IMR-90 (cell line): ENCODE data around the gene TDRD5. TPM values are rescaled to one million over a fixed set of nuclear protein-coding genes. Genes with fewer than 3 reads are reported as not detected.

Source experiments
- ATAC-seq: fragments of 200-7000 bp; cut with Tn5 transposase; 2 replicates; pipeline ENCODE4 v1.9.1; 2020; ENCODE audit warnings: low read depth, mild to moderate bottlenecking, moderate library complexity
- BruUV-seq: library from RNA; stranded (reverse); fragments of 400-500 nt; replicated peaks from 2 replicates; lab custom pipeline; 2021; lab: Mats Ljungman, UMichigan
- CTCF ChIA-PET: fragments of 300-600 bp; formaldehyde crosslinking; extraction: SDS; loops from one replicate; lab custom pipeline; 2021; ENCODE audit warnings: antibody characterized with exemption; lab: Yijun Ruan, JAX
- POLR2A ChIA-PET: fragments of 300-600 bp; sonication (Branson Sonifier 250); formaldehyde crosslinking; loops from one replicate; lab custom pipeline; 2022; ENCODE audit warnings: antibody characterized with exemption; ENCODE audit not compliant: unreplicated experiment; lab: Charles Lee
- DNase-seq: peaks from one replicate; pipeline ENCODE4 v3.0.0; 2013
- H2AFZ ChIP-seq: replicated peaks from 2 replicates; pipeline ENCODE3; 2013; ENCODE audit warnings: low read length, mild to moderate bottlenecking; ENCODE audit not compliant: poor library complexity
- H2AK5ac ChIP-seq: 2 replicates; pipeline ENCODE4 v1.6.1; 2013; ENCODE audit warnings: low read depth, low read length, inconsistent platforms
- H2AK9ac ChIP-seq: replicated peaks from 2 replicates; pipeline ENCODE3; 2013; ENCODE audit warnings: mild to moderate bottlenecking, low read depth, low read length, moderate library complexity; ENCODE audit not compliant: poor library complexity
- H2BK120ac ChIP-seq: 2 replicates; pipeline ENCODE4 v1.6.1; 2013; ENCODE audit warnings: low read depth, low read length, inconsistent platforms
- H2BK15ac ChIP-seq: 3 replicates; pipeline ENCODE4 v1.6.1; 2013; ENCODE audit warnings: low read depth, low read length, inconsistent platforms
- H2BK20ac ChIP-seq: 2 replicates; pipeline ENCODE4 v1.6.1; 2013; ENCODE audit warnings: low read depth, mild to moderate bottlenecking, inconsistent platforms, low read length, moderate library complexity
- H2BK5ac ChIP-seq: 2 replicates; pipeline ENCODE4 v1.6.1; 2013; ENCODE audit warnings: mild to moderate bottlenecking, low read depth, low read length, inconsistent platforms; ENCODE audit not compliant: poor library complexity, severe bottlenecking
- H3K14ac ChIP-seq: replicated peaks from 2 replicates; pipeline ENCODE4 v1.6.1; 2013; ENCODE audit warnings: low read depth, low read length, inconsistent platforms
- H3K18ac ChIP-seq: 2 replicates; pipeline ENCODE4 v1.6.1; 2013; ENCODE audit warnings: low read depth, low read length, control low read depth
- H3K23ac ChIP-seq: 2 replicates; pipeline ENCODE4 v1.6.1; 2013; ENCODE audit warnings: low read depth, low read length, inconsistent platforms
- H3K27ac ChIP-seq: 2 replicates; pipeline ENCODE4 v1.5.1; 2013; ENCODE audit warnings: mild to moderate bottlenecking, control low read depth, low read length; ENCODE audit not compliant: insufficient read depth
- H3K27me3 ChIP-seq: 2 replicates; pipeline ENCODE4 v1.6.1; 2013; ENCODE audit warnings: low read length; ENCODE audit not compliant: control insufficient read depth, insufficient read depth
- H3K36me3 ChIP-seq: 2 replicates; pipeline ENCODE4 v1.6.1; 2013; ENCODE audit warnings: low read length, mixed read lengths; ENCODE audit not compliant: control insufficient read depth, insufficient read depth
- H3K4ac ChIP-seq: 2 replicates; pipeline ENCODE4 v1.6.1; 2013; ENCODE audit warnings: low read depth, low read length, inconsistent platforms
- H3K4me1 ChIP-seq: 2 replicates; pipeline ENCODE4 v1.6.1; 2013; ENCODE audit warnings: low read length, mixed read lengths; ENCODE audit not compliant: control insufficient read depth, insufficient read depth
- H3K4me2 ChIP-seq: 2 replicates; pipeline ENCODE4 v1.6.1; 2013; ENCODE audit warnings: low read depth, mild to moderate bottlenecking, control low read depth, low read length, moderate library complexity
- H3K4me3 ChIP-seq: 2 replicates; pipeline ENCODE4 v1.5.1; 2013; ENCODE audit warnings: low read depth, mild to moderate bottlenecking, control low read depth, low read length, moderate library complexity; ENCODE audit not compliant: insufficient read depth
- H3K56ac ChIP-seq: 2 replicates; pipeline ENCODE4 v1.6.1; 2013; ENCODE audit warnings: low read length, inconsistent platforms; ENCODE audit not compliant: insufficient read depth; ENCODE audit errors: extremely low read depth
- H3K79me1 ChIP-seq, 2 experiments: 2 replicates each; pipeline ENCODE4 v1.6.1; 2013; ENCODE audit warnings: low read length in 2 of 2, inconsistent platforms in 1 of 2, low read depth in 1 of 2
- H3K9ac ChIP-seq: 2 replicates; pipeline ENCODE4 v1.6.1; 2013; ENCODE audit warnings: low read depth, low read length, control low read depth
- H3K9me1 ChIP-seq: 2 replicates; pipeline ENCODE4 v1.6.1; 2013; ENCODE audit warnings: low read length, inconsistent platforms; ENCODE audit not compliant: insufficient read depth
- H3K9me3 ChIP-seq: 2 replicates; pipeline ENCODE4 v1.6.1; 2013; ENCODE audit warnings: low read length; ENCODE audit not compliant: control insufficient read depth, insufficient read depth
- H4K20me1 ChIP-seq: 2 replicates; pipeline ENCODE4 v1.6.1; 2013; ENCODE audit warnings: low read length, inconsistent platforms; ENCODE audit not compliant: insufficient read depth
- H4K5ac ChIP-seq: 2 replicates; pipeline ENCODE4 v1.6.1; 2013; ENCODE audit warnings: mild to moderate bottlenecking, low read depth, low read length, control low read depth
- H4K8ac ChIP-seq, 2 experiments: 2 replicates each; pipeline ENCODE4 v1.6.1; 2013; ENCODE audit warnings: low read depth in 2 of 2, low read length in 2 of 2, control low read depth in 1 of 2, inconsistent platforms in 1 of 2
- H4K91ac ChIP-seq: 2 replicates; pipeline ENCODE4 v1.6.1; 2013; ENCODE audit warnings: low read depth, low read length, inconsistent platforms; ENCODE audit not compliant: insufficient read depth
- BHLHE40 ChIP-seq: fragments of 150-350 bp; IDR thresholded peaks from 2 replicates; pipeline ENCODE4 v1.6.1; 2016; ENCODE audit warnings: mild to moderate bottlenecking, low read depth, low read length
- CEBPB ChIP-seq: IDR thresholded peaks from 2 replicates; pipeline ENCODE4 v1.6.1; 2012; ENCODE audit warnings: low read depth, low read length, improper control_type of control experiment
- CHD1 ChIP-seq: IDR thresholded peaks from 2 replicates; pipeline ENCODE4 v1.6.1; 2012; ENCODE audit warnings: low read depth, low read length, improper control_type of control experiment
- FOS ChIP-seq: fragments of 150-350 bp; IDR thresholded peaks from 2 replicates; pipeline ENCODE4 v1.6.1; 2016; ENCODE audit warnings: low read depth, low read length
- MAFK ChIP-seq: IDR thresholded peaks from 2 replicates; pipeline ENCODE4 v1.6.1; 2012; ENCODE audit warnings: low read depth, low read length, improper control_type of control experiment
- MAZ ChIP-seq: IDR thresholded peaks from 2 replicates; pipeline ENCODE4 v1.6.1; 2012; ENCODE audit warnings: low read depth, mild to moderate bottlenecking, low read length, improper control_type of control experiment, moderate library complexity, borderline replicate concordance
- MXI1 ChIP-seq: IDR thresholded peaks from 2 replicates; pipeline ENCODE4 v1.6.1; 2012; ENCODE audit warnings: low read depth, mild to moderate bottlenecking, low read length, moderate library complexity, borderline replicate concordance
- NFE2L2 ChIP-seq: fragments of 150-350 bp; IDR thresholded peaks from 2 replicates; pipeline ENCODE4 v1.6.1; 2016; ENCODE audit warnings: low read depth, mild to moderate bottlenecking, low read length
- POLR2A ChIP-seq: IDR thresholded peaks from 2 replicates; pipeline ENCODE4 v1.6.1; 2012; ENCODE audit warnings: mild to moderate bottlenecking, low read depth, low read length
- RAD21 ChIP-seq: IDR thresholded peaks from 2 replicates; pipeline ENCODE4 v1.6.1; 2012; ENCODE audit warnings: low read length, improper control_type of control experiment
- RCOR1 ChIP-seq: IDR thresholded peaks from 2 replicates; pipeline ENCODE4 v1.6.1; 2012; ENCODE audit warnings: mild to moderate bottlenecking, low read length, improper control_type of control experiment; ENCODE audit not compliant: insufficient replicate concordance
- RFX5 ChIP-seq: IDR thresholded peaks from 2 replicates; pipeline ENCODE4 v1.8.0; 2012; ENCODE audit warnings: low read depth, mild to moderate bottlenecking, low read length, moderate library complexity
- SMC3 ChIP-seq: fragments of 150-350 bp; IDR thresholded peaks from 2 replicates; pipeline ENCODE4 v1.6.1; 2016; ENCODE audit warnings: low read depth, mild to moderate bottlenecking, antibody characterized with exemption, low read length, moderate library complexity
- WGBS, 2 experiments: methylation state at CpG; one replicate each; pipeline versions ENCODE4 v1.1.5 to v1.1.7; 2013; ENCODE audit warnings: missing lambda C conversion rate in 2 of 2; ENCODE audit not compliant: insufficient read length in 1 of 2; ENCODE audit errors: extremely low coverage in 2 of 2; 5-methylcytosine and 5-hydroxymethylcytosine counted together
- dilution Hi-C: fragments of 300-500 bp; cut with HindIII; formaldehyde crosslinking; loops from one replicate; pipeline ENCODE4 v1.14.3; 2018; ENCODE audit warnings: low sequenced_read_pairs; ENCODE audit not compliant: unreplicated experiment
- in situ Hi-C: fragments of 300-500 bp; cut with MboI; formaldehyde crosslinking; loops from 3 replicates; pipeline ENCODE4 v1.14.3; 2019; ENCODE audit warnings: low sequenced_read_pairs, inconsistent platforms, mixed read lengths
- intact Hi-C: fragments of 100-400 bp; cut with micrococcal nuclease; formaldehyde crosslinking; loops from 2 replicates; pipeline ENCODE4 v1.10.0; 2022
- polyA plus RNA-seq, 3 experiments: library from polyadenylated mRNA; depleted of rRNA; stranded (reverse); fragments of >200 nt; gene quantifications; 2 replicates each; pipeline ENCODE4 v1.2.3, GENCODE V29; 2012; ENCODE audit warnings: low replicate concordance in 1 of 3
- total RNA-seq: library from RNA; depleted of rRNA; stranded (reverse); fragments of >200 nt; gene quantifications from 2 replicates; pipeline ENCODE4 v1.2.3, GENCODE V29; 2012
- TF ChIP-seq, protein P1 (sequence below): conservative IDR thresholded peaks from 2 replicates; pipeline ENCODE4 v1.5.1; 2012; ENCODE audit warnings: mild to moderate bottlenecking, low read depth, low read length, improper control_type of control experiment
- TF ChIP-seq, protein P2 (sequence below): fragments of 150-350 bp; IDR thresholded peaks from 2 replicates; pipeline ENCODE4 v1.6.1; 2016; ENCODE audit warnings: low read depth, mild to moderate bottlenecking, low read length, moderate library complexity, borderline replicate concordance
- TF ChIP-seq, protein P3 (sequence below): fragments of 150-350 bp; IDR thresholded peaks from 2 replicates; pipeline ENCODE4 v1.6.1; 2017; ENCODE audit warnings: mild to moderate bottlenecking, antibody characterized with exemption, low read length, low read depth

The TDRD5 gene
- total and polyA plus RNA-seq, 2 of the 4 experiments (the other 2 are of a cell fraction): not detected

DNA sequence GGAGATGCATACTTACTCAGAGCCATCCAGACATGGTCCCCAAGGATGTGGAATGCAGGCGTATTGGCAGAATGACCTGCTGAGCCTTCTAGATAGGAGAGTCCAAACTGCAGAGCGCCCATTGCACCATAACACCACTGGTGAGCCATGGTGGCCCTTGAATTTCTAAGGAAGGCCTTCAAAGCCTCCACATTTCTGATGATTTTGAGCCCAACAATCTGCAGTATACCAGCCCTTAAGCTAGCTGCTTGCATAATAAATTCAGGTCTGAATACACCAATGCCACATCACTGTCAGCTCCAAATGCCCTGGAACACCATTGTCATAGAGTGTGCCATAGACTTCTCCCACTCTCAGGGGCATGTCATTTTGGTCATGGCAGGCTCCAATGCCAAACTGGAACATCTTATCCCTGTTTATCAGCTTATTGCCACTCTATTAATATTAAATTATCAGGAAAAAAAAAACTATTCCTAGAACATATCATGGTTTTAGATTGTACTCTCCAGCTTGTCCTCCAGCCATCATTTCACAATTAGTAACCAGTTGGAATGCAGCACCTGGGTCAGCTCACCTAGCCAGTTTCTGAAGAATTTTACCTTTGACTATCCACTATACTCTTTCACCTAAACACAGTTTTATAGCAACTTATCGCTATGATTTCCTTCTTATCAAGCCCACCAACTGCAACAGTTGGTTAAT, 42.8 kb upstream of the TDRD5 start:
- CTCF ChIA-PET: no interaction called here
- H3K4me2 ChIP-seq: no peak overlapping the region

More for the DNA sequence above, 42.8 kb upstream of the TDRD5 start:
- Histone ChIP-seq H2AK5ac (no peak overlapping the region), H4K5ac (no peak overlapping the region), H2AK9ac (no peak overlapping the region), H3K9ac (no peak overlapping the region), H3K27ac (no peak overlapping the region), H3K23ac (no peak overlapping the region), H2AFZ (no peak overlapping the region), H4K91ac (no peak overlapping the region), H3K9me1 (no peaks in the 10 kb centered on the region), H4K8ac (no peak overlapping the region), H3K79me1 (no peaks in the 10 kb centered on the region), H3K18ac (no peak overlapping the region), H2BK5ac (no peak overlapping the region), H3K27me3 (no peaks in the 10 kb centered on the region), H3K4ac (no peak overlapping the region), H3K4me1 (no peaks in the 10 kb centered on the region), H3K56ac (no peak overlapping the region), H3K36me3 (no peaks in the 10 kb centered on the region), H2BK120ac (no peak overlapping the region), H4K20me1 (no peaks in the 10 kb centered on the region), H2BK20ac (no peak overlapping the region), H2BK15ac (no peak overlapping the region), H3K14ac (no peak overlapping the region), H3K4me3 (no peak overlapping the region), H3K9me3 (no peaks in the 10 kb centered on the region)
- intact Hi-C loops (no loop called here), in situ Hi-C loops (no loop called here), dilution Hi-C loops (no loop called here)
- BruUV-seq: no TSS peak
- ATAC-seq (no peak), DNase-seq (no peak)
- WGBS, 2 experiments: no CpG with 5 or more reads among the region's 3 CpGs
- TF ChIP-seq FOS (no peak), RCOR1 (no peak), CHD1 (no peak), RFX5 (no peak), POLR2A (no peak), MAZ (no peak), CEBPB (no peak), MXI1 (no peak), NFE2L2 (no peak), MAFK (no peak), SMC3 (no peak), RAD21 (no peak), BHLHE40 (no peak)
- TF ChIP-seq, protein P1, sequence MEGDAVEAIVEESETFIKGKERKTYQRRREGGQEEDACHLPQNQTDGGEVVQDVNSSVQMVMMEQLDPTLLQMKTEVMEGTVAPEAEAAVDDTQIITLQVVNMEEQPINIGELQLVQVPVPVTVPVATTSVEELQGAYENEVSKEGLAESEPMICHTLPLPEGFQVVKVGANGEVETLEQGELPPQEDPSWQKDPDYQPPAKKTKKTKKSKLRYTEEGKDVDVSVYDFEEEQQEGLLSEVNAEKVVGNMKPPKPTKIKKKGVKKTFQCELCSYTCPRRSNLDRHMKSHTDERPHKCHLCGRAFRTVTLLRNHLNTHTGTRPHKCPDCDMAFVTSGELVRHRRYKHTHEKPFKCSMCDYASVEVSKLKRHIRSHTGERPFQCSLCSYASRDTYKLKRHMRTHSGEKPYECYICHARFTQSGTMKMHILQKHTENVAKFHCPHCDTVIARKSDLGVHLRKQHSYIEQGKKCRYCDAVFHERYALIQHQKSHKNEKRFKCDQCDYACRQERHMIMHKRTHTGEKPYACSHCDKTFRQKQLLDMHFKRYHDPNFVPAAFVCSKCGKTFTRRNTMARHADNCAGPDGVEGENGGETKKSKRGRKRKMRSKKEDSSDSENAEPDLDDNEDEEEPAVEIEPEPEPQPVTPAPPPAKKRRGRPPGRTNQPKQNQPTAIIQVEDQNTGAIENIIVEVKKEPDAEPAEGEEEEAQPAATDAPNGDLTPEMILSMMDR: no peak
- TF ChIP-seq, protein P2, sequence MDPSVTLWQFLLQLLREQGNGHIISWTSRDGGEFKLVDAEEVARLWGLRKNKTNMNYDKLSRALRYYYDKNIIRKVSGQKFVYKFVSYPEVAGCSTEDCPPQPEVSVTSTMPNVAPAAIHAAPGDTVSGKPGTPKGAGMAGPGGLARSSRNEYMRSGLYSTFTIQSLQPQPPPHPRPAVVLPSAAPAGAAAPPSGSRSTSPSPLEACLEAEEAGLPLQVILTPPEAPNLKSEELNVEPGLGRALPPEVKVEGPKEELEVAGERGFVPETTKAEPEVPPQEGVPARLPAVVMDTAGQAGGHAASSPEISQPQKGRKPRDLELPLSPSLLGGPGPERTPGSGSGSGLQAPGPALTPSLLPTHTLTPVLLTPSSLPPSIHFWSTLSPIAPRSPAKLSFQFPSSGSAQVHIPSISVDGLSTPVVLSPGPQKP: no peak
- TF ChIP-seq, protein P3, sequence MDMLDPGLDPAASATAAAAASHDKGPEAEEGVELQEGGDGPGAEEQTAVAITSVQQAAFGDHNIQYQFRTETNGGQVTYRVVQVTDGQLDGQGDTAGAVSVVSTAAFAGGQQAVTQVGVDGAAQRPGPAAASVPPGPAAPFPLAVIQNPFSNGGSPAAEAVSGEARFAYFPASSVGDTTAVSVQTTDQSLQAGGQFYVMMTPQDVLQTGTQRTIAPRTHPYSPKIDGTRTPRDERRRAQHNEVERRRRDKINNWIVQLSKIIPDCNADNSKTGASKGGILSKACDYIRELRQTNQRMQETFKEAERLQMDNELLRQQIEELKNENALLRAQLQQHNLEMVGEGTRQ: no peak
- POLR2A ChIA-PET: no interaction called here
